ENCODE data around the gene SPAG17.

DNA sequence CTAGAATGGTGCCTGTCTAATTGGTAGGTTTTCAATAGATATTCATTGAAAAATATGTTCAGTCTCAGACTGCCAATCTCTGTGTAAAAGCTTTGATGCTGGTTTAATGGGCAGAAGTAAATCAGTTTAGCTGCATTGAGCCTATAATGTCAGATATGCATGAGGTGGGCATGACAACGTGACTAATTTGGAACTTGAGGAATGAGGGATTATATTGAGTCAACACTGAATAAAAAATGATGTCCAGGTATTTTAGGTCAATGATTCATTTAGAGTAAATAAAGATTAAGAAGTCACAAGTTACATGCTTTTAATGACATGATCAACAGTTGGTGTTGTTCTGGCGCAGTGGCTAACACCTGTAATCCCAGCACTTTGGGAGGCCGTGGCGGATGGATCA, 252.5 kb downstream of the SPAG17 start:
- TF ChIP-seq, protein P1, sequence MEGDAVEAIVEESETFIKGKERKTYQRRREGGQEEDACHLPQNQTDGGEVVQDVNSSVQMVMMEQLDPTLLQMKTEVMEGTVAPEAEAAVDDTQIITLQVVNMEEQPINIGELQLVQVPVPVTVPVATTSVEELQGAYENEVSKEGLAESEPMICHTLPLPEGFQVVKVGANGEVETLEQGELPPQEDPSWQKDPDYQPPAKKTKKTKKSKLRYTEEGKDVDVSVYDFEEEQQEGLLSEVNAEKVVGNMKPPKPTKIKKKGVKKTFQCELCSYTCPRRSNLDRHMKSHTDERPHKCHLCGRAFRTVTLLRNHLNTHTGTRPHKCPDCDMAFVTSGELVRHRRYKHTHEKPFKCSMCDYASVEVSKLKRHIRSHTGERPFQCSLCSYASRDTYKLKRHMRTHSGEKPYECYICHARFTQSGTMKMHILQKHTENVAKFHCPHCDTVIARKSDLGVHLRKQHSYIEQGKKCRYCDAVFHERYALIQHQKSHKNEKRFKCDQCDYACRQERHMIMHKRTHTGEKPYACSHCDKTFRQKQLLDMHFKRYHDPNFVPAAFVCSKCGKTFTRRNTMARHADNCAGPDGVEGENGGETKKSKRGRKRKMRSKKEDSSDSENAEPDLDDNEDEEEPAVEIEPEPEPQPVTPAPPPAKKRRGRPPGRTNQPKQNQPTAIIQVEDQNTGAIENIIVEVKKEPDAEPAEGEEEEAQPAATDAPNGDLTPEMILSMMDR (IDR thresholded peaks at IDR 0.05; ENCODE audit: low read depth, low read length, poor library complexity, severe bottlenecking) = no peak
- TF ChIP-seq EZH2phosphoT487 (IDR thresholded peaks at IDR 0.05; ENCODE audit: borderline replicate concordance, low read length) = no peak

Data from DOHH2 (cell line).